Measurements from ENCODE around the gene USP54. TPM values are rescaled to one million over a fixed set of nuclear protein-coding genes. Genes with fewer than 3 reads are reported as not detected.
A peak's percentile ranks its signal among the peaks of the same experiment; 100 is the strongest.
"Not testable (repeated sequence)": the region's sequence is repeated elsewhere in the genome, so short reads cannot be mapped to it uniquely, and the experiment has no call there.

The USP54 gene
- total RNA-seq, 2 experiments from 2014 or later = 4.3 to 4.5 TPM

GRCh38 chr10:73589563-73590126, 1.5 kb downstream of the USP54 start:
- ChIA-PET POLR2A (interaction anchor here (1.0 kb wide), 1 partner anchor 21 kb away, joined by 4 read pairs; no protein-coding TSS in a partner anchor), CTCF (no interaction called here)
- no peak overlapping the region for H3K27ac Mint-ChIP-seq
- H3K27me3 Mint-ChIP-seq = peaks cover 2% of the 10 kb centered on the region
- H3K9me3 Mint-ChIP-seq (ENCODE audit: low read depth) = no peaks in the 10 kb centered on the region
- H3K4me3 Mint-ChIP-seq = no peak overlapping the region
- H3K36me3 Mint-ChIP-seq (ENCODE audit: low read depth) = no peaks in the 10 kb centered on the region
- peaks cover 15% of the 10 kb centered on the region for H3K4me1 Mint-ChIP-seq
- no peak for ATAC-seq
- intact Hi-C loops (cut with DNase I, micrococcal nuclease) = no loop called here
- no peak for DNase-seq

DNA sequence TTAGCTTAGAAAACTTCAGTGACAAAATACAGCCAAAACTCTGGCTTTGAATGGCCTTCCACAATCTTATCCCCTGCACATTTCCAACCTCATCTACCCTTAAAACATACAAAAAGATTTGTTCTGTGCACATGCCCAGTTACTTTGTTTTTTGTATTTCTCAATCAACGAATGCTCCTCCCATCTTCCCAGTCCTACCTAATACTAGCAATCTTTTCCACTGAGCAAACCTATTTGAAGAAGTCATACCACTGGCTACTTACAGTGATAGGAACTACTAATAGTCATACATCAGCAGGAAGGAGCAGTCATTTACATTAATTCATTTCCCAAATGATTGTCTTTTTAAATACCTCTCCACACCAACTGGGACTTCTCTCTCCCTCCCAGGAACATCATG, 2.5 kb downstream of the USP54 start:
- no peak overlapping the region for H3K27ac Mint-ChIP-seq
- ATAC-seq (no peak), DNase-seq (no peak)
- H3K36me3 Mint-ChIP-seq (ENCODE audit: low read depth) = no peaks in the 10 kb centered on the region
- ChIA-PET POLR2A (no interaction called here), CTCF (interaction anchor here (0.8 to 1.1 kb wide), 2 partner anchors 12 to 13 kb away, joined by 3 read pairs; no protein-coding TSS in a partner anchor)
- H3K4me3 Mint-ChIP-seq = no peak overlapping the region
- peaks cover 15% of the 10 kb centered on the region for H3K4me1 Mint-ChIP-seq
- H3K9me3 Mint-ChIP-seq (ENCODE audit: low read depth) = no peaks in the 10 kb centered on the region
- peaks cover 2% of the 10 kb centered on the region for H3K27me3 Mint-ChIP-seq
- intact Hi-C loops (cut with DNase I, micrococcal nuclease) = no loop called here

DNA sequence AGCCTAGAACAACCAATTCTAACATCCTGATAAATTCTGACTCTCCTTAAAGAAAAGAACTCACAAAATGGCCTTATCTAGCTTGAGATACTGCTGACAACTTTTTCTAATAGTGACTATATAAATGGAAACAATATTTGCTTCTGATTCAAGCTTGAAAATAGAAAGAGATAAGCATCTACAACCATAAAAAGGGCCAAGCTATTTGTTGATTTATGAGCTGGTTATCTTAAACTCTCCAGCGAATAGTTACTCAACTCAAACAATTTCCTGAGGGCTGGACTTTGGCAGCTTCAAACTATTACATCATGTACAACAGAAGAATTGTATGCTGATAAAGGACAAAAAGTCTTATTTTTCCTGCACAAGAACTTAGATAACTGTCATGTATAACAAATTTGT, 4.6 kb downstream of the USP54 start:
- ChIA-PET CTCF (no interaction called here), POLR2A (no interaction called here)
- no peak for DNase-seq
- Mint-ChIP-seq H3K4me1 (peaks cover 6% of the 10 kb centered on the region), H3K9me3 (ENCODE audit: low read depth) (no peaks in the 10 kb centered on the region), H3K36me3 (ENCODE audit: low read depth) (no peaks in the 10 kb centered on the region), H3K27me3 (peaks cover 2% of the 10 kb centered on the region), H3K4me3 (no peak overlapping the region), H3K27ac (no peak overlapping the region)
- no peak for ATAC-seq
- intact Hi-C loops (cut with DNase I, micrococcal nuclease) = no loop called here

- DNase-seq (no peak), ATAC-seq (no peak)
- intact Hi-C loops (cut with DNase I, micrococcal nuclease) = no loop called here
- POLR2A ChIA-PET = no interaction called here
- Mint-ChIP-seq H3K9me3 (ENCODE audit: low read depth) (no peaks in the 10 kb centered on the region), H3K27ac (no peak overlapping the region), H3K36me3 (ENCODE audit: low read depth) (no peaks in the 10 kb centered on the region), H3K4me1 (no peaks in the 10 kb centered on the region), H3K27me3 (peaks cover 2% of the 10 kb centered on the region), H3K4me3 (no peak overlapping the region)
- CTCF ChIA-PET = interaction anchor here (1.3 to 1.9 kb wide), 2 partner anchors 10 to 16 kb away, joined by 3 to 5 read pairs; no protein-coding TSS in a partner anchor
Measured at GRCh38 chr10:73585327-73585726, 5.8 kb downstream of the USP54 start.

GRCh38 chr10:73584737-73585136, 6.4 kb downstream of the USP54 start:
- Mint-ChIP-seq H3K9me3 (ENCODE audit: low read depth) (no peaks in the 10 kb centered on the region), H3K27me3 (peaks cover 2% of the 10 kb centered on the region), H3K4me1 (no peaks in the 10 kb centered on the region), H3K27ac (no peak overlapping the region), H3K36me3 (ENCODE audit: low read depth) (no peaks in the 10 kb centered on the region), H3K4me3 (no peak overlapping the region)
- POLR2A ChIA-PET = no interaction called here
- ATAC-seq (no peak), DNase-seq (no peak)
- CTCF ChIA-PET = interaction anchor here (1.3 to 1.9 kb wide), 2 partner anchors 11 to 17 kb away, joined by 3 to 5 read pairs; no protein-coding TSS in a partner anchor
- intact Hi-C loops (cut with DNase I, micrococcal nuclease) = no loop called here

- H3K4me3 Mint-ChIP-seq = no peak overlapping the region
- H3K36me3 Mint-ChIP-seq (ENCODE audit: low read depth) = no peaks in the 10 kb centered on the region
- H3K27me3 Mint-ChIP-seq = no peaks in the 10 kb centered on the region
- ChIA-PET POLR2A (no interaction called here), CTCF (interaction anchor here (1.0 to 1.1 kb wide), 2 partner anchors 12 to 15 kb away, joined by 4 to 5 read pairs; no protein-coding TSS in a partner anchor)
- DNase-seq = no peak
- ATAC-seq = no peak
- no peaks in the 10 kb centered on the region for H3K9me3 Mint-ChIP-seq (ENCODE audit: low read depth)
- no peaks in the 10 kb centered on the region for H3K4me1 Mint-ChIP-seq
- intact Hi-C loops (cut with DNase I, micrococcal nuclease) = no loop called here
- H3K27ac Mint-ChIP-seq = no peak overlapping the region
Measured at GRCh38 chr10:73581918-73582317, 9.2 kb downstream of the USP54 start.

DNA sequence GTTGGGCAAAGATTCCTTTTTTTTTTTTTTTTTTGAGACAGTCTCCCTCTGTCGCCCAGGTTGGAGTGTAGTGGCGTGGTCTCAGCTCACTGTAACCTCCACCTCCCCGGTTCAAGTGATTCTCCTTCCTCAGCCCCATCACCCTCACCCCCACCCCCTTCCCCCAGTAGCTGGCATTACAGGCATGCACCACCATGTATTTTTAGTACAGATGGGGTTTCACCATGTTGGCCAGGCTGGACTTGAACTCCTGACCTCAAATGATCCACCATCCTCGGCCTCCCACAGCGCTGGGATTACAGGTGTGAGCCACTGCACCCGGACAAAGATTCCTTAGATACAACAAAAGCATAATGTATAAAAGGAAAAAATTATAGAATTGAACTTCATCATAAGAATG, 12.2 kb downstream of the USP54 start:
- CTCF ChIA-PET = not testable (repeated sequence)

GRCh38 chr10:73577788-73578187, 13.4 kb downstream of the USP54 start:
- intact Hi-C loops (cut with DNase I, micrococcal nuclease) = no loop called here

More for the DNA sequence above, 12.2 kb downstream of the USP54 start:
- ATAC-seq; H3K9me3 Mint-ChIP-seq (ENCODE audit: low read depth); DNase-seq; H3K4me1 Mint-ChIP-seq; H3K4me3 Mint-ChIP-seq; H3K27ac Mint-ChIP-seq; POLR2A ChIA-PET; H3K36me3 Mint-ChIP-seq (ENCODE audit: low read depth); intact Hi-C loops (cut with DNase I, micrococcal nuclease); H3K27me3 Mint-ChIP-seq: not testable (repeated sequence)

GRCh38 chr10:73576890-73577591, 14.1 kb downstream of the USP54 start:
- intact Hi-C loops (cut with DNase I, micrococcal nuclease) = no loop called here
- CTCF ChIA-PET = interaction anchor here (0.6 to 1.4 kb wide), 3 partner anchors 47 to 292 kb away, joined by 3 read pairs; no protein-coding TSS in a partner anchor
- POLR2A ChIA-PET = no interaction called here
- Mint-ChIP-seq H3K36me3 (ENCODE audit: low read depth) (no peaks in the 10 kb centered on the region), H3K9me3 (ENCODE audit: low read depth) (no peaks in the 10 kb centered on the region), H3K27ac (no peak overlapping the region), H3K27me3 (no peaks in the 10 kb centered on the region), H3K4me3 (no peak overlapping the region), H3K4me1 (no peaks in the 10 kb centered on the region)
- DNase-seq (no peak), ATAC-seq (no peak)

More at GRCh38 chr10:73577788-73578187, 13.4 kb downstream of the USP54 start:
- Mint-ChIP-seq H3K9me3 (ENCODE audit: low read depth) (no peaks in the 10 kb centered on the region), H3K27me3 (no peaks in the 10 kb centered on the region), H3K36me3 (ENCODE audit: low read depth) (no peaks in the 10 kb centered on the region), H3K4me3 (no peak overlapping the region), H3K4me1 (no peaks in the 10 kb centered on the region), H3K27ac (no peak overlapping the region)
- ChIA-PET POLR2A (no interaction called here), CTCF (interaction anchor here (0.6 to 1.4 kb wide), 2 partner anchors 48 to 293 kb away, joined by 3 read pairs; no protein-coding TSS in a partner anchor)
- no peak for ATAC-seq
- DNase-seq = no peak

DNA sequence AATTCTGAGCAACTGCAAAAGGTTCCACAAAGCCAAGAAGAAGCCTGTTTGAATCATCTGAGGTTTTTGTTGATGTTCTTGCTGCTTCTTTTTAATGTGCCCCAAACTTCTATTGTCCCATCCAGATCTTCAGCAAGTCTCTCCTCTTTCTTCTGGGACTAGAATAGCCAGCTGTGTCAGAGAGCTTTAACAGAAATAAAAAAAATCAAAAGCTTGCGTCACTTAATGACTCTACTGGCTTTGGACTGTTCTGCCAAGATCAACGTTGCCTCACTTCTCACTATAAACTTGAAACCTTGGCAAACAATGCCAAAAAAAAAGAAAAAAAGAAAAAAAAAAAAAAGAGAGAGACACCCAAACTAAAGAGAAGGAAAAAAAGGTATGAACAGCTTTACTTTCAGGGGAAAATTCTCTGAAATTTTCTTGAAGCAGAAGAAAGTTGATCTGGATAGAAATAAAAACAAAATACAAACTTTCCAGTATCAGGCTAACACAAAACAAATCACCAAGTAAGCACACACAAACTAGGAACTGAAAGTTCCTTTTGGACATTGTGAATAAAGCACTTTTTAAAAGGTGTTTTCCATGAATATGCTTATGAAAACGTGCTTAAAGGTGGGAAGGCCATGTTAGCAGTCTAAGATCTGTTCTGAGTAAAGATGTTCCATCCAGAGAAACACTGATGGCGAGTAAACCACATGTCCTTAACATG, 14.8 kb downstream of the USP54 start:
- intact Hi-C loops (cut with DNase I, micrococcal nuclease) = no loop called here
- Mint-ChIP-seq H3K4me3 (no peak overlapping the region), H3K4me1 (no peaks in the 10 kb centered on the region), H3K27ac (no peak overlapping the region), H3K36me3 (ENCODE audit: low read depth) (no peaks in the 10 kb centered on the region), H3K27me3 (no peaks in the 10 kb centered on the region), H3K9me3 (ENCODE audit: low read depth) (no peaks in the 10 kb centered on the region)
- ATAC-seq (no peak), DNase-seq (no peak)
- CTCF ChIA-PET = interaction anchor here (0.7 to 1.4 kb wide), 4 partner anchors 12 to 73 kb away, joined by 3 read pairs; no protein-coding TSS in a partner anchor
- POLR2A ChIA-PET = interaction anchor here (0.6 kb wide), 1 partner anchor 40 kb away, joined by 7 read pairs; no protein-coding TSS in a partner anchor

DNA sequence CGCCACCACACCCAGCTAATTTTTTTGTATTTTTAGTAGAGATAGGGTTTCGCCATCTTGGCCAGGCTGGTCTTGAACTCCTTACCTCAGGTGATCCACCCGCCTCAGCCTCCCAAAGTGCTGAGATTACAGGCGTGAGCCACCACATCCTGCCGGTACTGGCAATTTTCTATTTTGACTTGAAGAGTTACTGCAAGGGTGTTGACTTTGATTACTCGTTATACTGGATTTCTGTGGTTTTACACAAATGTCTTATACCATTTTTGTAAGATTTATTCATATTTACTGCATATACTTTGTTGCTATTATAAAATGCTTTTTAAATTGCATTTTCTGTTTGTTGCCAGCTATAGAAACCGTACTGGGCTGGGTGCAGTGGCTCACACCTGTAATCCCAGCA, 24.1 kb downstream of the USP54 start:
- H3K4me3 Mint-ChIP-seq; intact Hi-C loops (cut with DNase I, micrococcal nuclease); H3K9me3 Mint-ChIP-seq (ENCODE audit: low read depth); POLR2A ChIA-PET; H3K27ac Mint-ChIP-seq; ATAC-seq; H3K4me1 Mint-ChIP-seq; H3K27me3 Mint-ChIP-seq; H3K36me3 Mint-ChIP-seq (ENCODE audit: low read depth): not testable (repeated sequence)
- CTCF ChIA-PET = interaction anchor here (1.2 kb wide), 1 partner anchor 14 kb away, joined by 4 read pairs; no protein-coding TSS in a partner anchor
- DNase-seq = peak; percentile 18

Measured in activated CD4-positive, alpha-beta T cell treated with anti-CD3 and anti-CD28 coated beads for 36 hours (primary cell).